Tibial nerve (tissue), 3 donors: Measurements from ENCODE around the gene CCDC74A.

Experiments used
- CTCF ChIP-seq, 5 experiments: fragments of 200-600 bp in 3 of 5; fragments of 450-650 bp in 2 of 5; sonication (generic) in 3 of 5; IDR thresholded peaks; one replicate each; pipeline ENCODE4 v1.5.1; 2016 to 2019; ENCODE audit warnings: antibody characterized with exemption in 5 of 5, mild to moderate bottlenecking in 3 of 5, moderate library complexity in 2 of 5
- POLR2A ChIP-seq, 2 donors: fragments of 450-650 bp; IDR thresholded peaks; one replicate each; pipeline ENCODE4 v1.6.1; 2017; ENCODE audit warnings: antibody characterized with exemption in 2 of 2, mild to moderate bottlenecking in 2 of 2, moderate library complexity in 2 of 2

- TF ChIP-seq CTCF (IDR thresholded peaks at IDR 0.05) (no peak), POLR2A (IDR thresholded peaks at IDR 0.05) (no peak)
Measured at GRCh38 chr2:131556998-131557397, 29.3 kb downstream of the CCDC74A start.
